NAMALWA (cell line): Measurements from ENCODE around the gene CAPN5.

Source experiments
- DNase-seq: peaks from one replicate; pipeline ENCODE4 v3.0.0-alpha.2; 2015; ENCODE audit warnings: low spot score

The CAPN5 gene

GRCh38 chr11:77135069-77135468 is 68.3 kb downstream of the CAPN5 start:
- no peak for DNase-seq

- no peak for DNase-seq
Observed at GRCh38 chr11:77136074-77136473, 69.3 kb downstream of the CAPN5 start.

DNA sequence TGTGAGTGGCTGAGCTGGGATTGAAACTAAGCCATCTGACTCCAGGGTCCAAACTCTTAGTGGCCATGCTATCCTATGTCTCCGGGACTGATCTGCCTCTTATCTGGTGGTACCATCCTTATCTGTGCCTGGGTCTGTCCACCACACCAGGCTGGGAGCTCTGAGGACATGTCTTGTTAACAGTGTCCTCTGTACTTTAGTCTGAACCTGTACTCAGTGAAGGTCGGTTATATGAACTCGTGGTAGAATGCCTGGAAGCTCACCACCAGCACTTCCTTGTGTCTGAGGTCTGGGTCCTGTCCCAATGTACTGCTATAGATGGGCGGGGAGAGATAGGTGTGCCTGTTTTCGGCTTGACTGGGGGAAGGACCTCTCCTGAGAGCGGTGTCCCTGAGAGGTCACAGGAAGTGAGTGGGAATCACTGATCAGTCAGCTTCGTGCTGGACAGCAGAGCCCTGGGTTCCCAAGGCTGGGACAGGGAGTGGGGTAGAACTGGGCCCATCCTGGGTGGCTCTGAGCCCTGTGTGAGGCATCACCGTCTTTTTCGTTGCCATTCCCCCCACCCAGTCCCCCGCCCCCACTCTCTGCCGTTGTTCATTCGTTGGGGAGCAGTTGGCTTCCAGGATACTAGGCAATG is 70.1 kb downstream of the CAPN5 start:
- DNase-seq, result no peak

DNA sequence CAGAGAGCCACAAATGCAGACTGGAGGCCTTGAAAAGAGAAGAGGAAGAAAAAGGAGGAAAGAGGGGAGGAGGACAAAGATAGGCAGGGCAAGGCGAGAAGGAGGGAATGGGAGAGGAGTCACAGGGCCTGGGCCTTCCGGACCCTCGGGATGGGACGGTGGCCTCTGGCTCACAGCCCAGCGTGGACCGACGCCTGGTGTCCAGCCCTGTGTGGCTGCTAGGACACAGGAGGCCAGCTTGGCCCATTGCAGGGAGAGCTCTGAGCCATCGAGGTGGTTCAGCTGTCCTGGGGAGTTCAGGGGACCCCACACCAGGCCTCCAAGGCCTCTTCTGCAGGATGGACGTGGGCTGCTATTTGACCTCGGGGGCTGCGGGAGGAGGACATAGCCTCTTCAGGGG is 70.7 kb downstream of the CAPN5 start:
- DNase-seq, result no peak

DNA sequence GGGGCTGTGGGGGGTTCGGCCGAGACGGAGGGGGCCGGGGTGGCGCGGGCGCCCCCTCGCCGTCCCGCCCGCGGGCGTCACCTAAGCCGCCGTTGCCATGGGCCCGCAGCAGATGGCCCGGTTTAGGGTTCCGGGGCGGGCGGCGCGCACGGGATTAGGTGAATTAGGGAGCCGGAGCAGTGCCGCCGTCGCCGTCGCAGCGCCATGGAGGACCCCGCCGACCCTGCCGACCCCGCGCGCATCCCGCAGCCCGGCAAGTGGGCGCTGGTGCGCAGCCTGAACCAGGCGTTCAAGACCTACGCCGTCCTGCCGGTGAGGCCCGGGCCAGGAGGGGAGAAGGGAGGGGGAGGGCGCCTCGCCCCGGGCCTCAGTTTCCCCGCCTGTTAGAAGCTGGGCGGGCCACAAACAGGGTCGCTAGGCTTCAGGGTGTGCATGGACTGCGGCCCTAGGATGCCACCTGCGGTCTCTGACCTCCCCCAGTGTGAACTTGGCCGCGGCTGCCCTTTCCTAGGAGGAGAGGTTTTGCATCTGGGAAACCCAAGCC is 71.4 kb downstream of the CAPN5 start:
- DNase-seq, result no peak

GRCh38 chr11:77139201-77139600 is 72.4 kb downstream of the CAPN5 start:
- DNase-seq, result no peak

DNA sequence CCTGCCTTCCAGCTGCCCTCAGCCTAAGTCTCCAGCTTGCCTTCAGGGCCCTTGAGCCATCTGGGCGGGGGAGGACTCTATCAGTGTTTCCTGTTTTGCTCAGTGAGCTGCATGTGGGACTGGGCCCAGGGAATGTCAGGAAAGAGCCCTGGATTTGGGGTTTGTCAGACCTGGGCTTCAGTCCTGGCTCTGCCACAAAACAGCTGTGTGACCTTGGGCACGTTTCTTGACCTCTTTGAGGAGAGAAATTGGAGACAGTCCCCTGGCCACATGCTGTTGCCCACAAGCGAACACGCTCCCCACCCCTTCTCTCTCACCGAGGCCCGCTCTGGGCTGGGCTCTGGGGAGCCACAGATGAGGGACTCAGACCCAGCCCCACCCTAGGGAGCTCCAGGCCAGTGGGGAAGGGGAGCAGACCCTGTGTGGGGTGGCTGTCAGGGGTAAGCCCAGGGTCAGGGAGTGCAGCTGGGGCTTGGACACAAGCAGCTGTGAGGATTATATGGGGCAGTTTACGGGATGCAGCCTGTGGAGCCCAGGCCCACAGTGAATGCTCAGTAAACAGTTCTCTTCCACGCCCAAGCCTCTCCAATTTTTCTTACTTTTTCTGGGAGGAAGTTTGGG is 73.6 kb downstream of the CAPN5 start:
- no peak for DNase-seq

DNA sequence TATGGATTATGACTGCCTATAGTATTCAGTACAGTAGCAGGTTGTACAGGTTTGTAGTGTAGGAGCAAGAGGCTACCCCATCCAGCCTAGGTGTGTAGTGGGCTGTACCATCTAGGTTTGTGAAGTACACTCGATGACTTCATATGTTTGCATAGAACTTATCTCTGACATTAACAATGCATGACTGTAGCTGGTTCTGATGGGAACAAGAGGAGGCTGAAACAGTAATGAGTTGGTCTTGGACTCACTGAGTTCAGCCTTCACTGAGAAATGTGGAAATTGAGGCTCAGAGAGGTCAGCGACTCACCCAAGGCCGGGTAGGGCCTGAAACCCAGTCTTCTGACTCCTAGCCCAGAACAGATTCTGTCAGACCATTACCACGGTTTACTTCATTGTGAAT is 74.3 kb downstream of the CAPN5 start:
- DNase-seq, result no peak

DNA sequence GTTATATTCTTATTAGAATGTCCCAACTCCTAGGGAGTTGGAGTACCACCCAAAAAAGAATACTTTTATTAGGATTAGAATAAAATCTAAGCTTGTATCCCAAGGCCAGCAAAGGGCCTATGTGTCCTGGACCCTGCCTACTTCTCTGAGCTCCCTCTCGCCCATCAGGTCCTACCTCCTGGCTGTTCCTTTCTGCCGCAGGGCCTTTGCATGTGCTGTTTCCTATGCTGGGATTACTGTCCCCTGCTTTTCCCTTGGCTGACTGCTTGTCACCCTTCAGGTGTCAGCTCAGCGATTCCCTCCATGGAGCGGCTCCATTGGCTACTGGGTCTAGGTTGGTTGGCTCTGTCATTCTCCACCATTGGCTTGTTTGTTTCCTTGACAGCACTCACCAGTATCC is 74.7 kb downstream of the CAPN5 start:
- no peak for DNase-seq

DNA sequence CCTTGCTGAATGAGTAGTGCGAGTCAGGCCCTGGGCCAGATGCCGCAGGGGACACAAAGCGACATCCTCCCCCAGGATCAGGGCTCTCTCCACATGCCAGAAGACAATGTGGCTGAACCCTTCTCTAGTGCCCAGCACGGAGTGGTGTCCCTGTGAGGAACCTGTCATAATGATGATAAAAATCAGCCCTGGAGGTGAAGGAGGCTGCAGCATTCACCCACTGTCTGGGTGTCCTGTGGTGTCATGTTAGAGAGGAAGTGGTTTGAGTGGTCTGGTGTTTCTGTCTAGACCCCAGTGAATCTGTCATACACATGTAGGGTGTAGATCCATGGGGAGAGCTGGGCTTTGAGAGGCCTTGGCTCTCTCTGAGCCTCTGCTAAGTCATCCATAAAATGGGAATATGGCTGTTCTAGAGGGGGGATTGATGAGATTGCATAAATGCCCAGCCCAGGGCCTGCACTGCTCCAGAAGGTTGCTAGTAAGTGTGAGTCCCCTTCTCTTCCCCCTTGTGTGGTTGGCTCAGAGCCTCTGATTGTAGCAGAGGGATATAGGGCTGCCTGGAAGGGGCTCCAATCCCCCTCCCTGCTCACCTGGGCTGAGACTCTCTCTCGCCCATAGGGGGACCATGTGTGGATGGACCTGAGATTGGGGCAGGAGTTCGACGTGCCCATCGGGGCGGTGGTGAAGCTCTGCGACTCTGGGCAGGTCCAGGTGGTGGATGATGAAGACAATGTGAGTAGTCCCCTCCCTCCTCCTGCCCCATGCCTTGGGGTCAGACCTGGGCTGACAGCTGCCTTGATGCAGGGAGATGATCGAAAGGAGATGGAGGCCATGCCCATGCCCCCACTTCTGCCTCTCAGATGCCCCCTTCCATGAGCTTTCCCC is 75.6 kb downstream of the CAPN5 start:
- DNase-seq, result no peak

DNA sequence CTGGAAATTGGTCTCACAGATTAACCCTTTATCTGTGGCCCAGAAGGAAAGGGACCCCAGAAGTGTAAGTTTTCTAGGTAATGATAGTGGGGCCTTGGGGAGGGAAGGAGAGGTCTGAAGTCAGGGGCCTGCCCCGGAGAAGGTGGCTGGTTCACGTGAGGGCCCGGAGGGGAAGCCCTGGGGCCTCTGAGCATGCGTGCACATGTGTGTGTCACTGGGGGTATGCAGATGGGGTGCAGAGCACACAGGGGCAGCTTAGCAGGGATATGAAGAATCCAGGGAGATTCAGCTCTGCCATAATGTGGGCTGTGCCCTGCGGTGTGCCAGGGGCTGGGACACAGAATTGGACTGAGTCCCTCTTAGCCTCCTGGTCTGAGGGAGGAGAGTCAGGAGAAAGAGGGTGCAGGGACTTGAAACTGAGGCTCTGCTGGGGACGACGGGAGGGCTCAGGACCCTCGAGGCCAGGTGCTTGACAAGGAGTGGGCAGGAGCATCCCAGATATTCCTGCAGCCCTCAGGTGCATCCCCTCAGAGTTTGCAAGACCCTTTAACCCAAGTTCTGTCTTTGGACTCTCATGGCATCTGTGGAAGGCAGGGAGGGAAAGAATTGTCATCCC is 76.7 kb downstream of the CAPN5 start:
- DNase-seq, result no peak

DNA sequence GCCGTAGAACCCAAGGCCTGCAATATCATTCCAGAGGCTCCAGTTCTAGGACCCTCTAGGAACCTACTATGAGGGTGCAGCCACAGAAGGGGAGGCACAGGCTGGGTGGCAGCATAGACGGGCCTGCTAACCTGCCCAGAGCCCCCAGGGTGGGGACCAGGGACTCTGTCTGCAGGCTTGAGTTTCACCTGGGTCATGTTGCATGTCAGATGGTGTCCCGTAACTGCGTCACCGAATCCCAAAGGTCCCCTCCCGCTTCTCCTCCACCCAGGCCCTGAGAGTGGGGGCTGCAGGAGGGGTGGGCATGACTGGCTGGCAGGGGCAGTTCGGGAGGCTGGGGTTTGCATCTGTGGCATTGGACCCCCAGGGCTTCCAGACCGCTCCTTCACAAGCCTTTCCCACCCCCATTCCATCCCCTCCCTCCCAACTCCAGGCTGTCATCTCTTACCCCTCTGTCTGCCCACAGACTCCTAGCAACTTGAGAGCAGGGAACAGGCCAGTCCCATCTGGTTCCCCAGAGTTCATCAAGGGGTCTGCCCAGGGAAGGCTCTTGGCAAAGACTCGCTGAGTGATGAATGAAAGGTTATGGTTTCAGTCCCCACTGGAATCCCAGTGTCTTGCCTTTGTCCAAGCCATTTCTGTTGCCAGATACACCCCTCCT is 77.6 kb downstream of the CAPN5 start:
- DNase-seq, result no peak

GRCh38 chr11:77144857-77145428 is 78.2 kb downstream of the CAPN5 start:
- no peak for DNase-seq

DNA sequence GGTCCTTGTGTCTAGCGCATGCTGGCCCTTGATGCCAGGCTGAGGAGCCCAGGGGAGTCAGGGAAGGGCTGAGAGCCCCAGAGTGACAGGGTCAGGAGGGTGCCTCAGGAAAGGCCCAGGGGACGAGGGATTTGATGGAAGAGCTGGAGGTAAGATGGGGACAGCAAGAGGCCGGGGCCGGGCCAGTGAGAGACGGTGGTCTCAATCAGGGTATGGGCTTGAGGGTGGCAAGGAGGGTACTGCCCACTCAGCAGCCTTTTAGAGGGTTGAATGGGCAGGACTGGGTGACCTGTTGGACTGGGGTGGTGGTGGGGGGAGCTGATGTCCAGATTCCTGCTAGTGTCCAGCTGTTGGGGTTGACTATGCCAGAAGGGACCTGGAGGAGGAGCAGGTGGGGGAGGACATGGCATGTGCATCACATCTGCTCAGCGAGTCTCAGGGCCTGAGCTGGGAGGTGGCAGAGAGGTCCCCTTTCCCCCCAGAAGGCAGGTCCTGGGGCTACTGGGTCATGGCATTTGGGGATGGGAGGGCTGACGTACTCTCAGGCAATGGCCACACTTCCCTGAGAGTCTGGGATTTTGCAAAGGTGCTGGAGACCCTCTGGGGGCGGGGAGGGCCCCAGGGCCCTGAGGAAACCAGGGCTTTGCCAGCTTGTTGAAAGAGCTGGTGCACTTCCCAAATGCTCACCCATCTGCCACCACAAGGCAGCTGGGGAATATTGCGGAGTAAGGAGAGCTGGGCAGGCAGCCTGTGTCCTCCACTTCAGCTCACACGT is 79.7 kb downstream of the CAPN5 start:
- no peak for DNase-seq

GRCh38 chr11:77147036-77147315 is 80.2 kb downstream of the CAPN5 start:
- no peak for DNase-seq

- no peak for DNase-seq
Observed at GRCh38 chr11:77147668-77148321, 81.0 kb downstream of the CAPN5 start.

DNA sequence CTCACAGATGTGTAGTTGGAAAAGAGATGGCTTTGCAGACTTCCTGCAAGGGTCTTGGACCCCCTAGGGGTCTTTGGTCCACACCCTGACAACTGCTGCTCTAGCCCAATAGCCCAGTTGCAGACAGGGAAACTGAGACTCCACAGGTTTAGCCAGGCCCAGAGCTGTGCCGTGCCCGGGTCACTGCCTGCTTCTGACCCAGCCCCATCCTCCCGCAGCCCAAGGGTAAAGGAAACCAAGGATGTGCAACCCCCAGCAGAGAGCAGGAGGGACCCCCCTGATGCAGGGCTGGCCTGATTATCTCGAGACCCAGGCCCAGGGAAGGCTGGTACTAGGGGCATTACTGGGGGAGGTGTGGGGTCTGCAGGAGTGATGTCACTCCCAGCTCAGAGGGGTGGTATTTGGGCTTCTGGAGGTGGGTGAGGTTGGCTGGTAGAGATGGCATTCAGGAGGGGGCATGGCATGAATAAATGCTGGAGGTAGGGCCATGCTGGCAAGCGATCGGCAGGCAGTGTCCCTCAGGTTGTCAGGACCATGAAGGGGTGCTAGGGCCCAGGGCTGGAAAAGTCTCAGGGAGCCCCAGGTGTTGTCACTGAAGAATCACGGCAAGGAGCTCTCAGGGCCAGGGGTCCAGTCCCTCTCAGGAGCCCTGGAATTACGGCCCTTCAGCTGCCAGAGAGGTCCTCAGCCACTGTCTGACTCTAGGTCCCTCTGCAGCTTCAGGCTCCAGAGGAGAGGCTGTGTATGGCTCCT is 82.4 kb downstream of the CAPN5 start:
- no peak for DNase-seq

GRCh38 chr11:77149716-77150392 is 83.1 kb downstream of the CAPN5 start:
- DNase-seq, result no peak

- no peak for DNase-seq
Observed at GRCh38 chr11:77150836-77151235, 84.1 kb downstream of the CAPN5 start.
